ENCODE results near the gene CD320.

The CD320 gene

GRCh38 chr19:8253678-8254077 is 54.5 kb downstream of the CD320 start:
- no peak for DNase-seq (ENCODE audit: low spot score)

GRCh38 chr19:8252922-8253589 is 55.1 kb downstream of the CD320 start:
- peak; percentile 92 for DNase-seq (ENCODE audit: low spot score)
